Measurements from ENCODE around the gene GTPBP8. TPM values are rescaled to one million over a fixed set of nuclear protein-coding genes. Genes with fewer than 3 reads are reported as not detected.
A peak's percentile ranks its signal among the peaks of the same experiment; 100 is the strongest.

GTPBP8 gene
- total RNA-seq, 1 donor from 2014 or later = 15.2 TPM

DNA sequence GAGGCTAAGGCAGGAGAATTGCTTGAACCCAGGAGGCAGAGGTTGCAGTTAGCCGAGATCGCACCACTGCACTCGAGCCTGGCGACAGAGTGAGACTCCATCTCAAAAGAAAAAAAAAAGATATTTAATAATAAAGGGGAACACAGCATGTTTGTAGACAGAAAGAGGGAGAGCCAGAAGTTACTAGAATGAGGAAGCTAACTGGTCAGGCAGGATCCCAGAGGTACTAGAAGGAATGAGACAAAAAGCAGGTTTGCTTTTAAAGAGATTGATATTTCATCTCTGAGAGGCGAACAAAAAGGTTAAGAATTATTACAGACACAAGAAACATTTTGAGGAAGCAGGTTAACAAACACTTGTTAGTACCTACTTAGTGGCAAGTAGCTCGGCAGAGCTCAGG lies 25.1 kb upstream of the GTPBP8 start:
- H3K36me3 Mint-ChIP-seq (ENCODE audit: low read depth) = peaks cover 4% of the 10 kb centered on the region

GRCh38 chr3:112966633-112967032 lies 24.2 kb upstream of the GTPBP8 start:
- H3K27me3 Mint-ChIP-seq (ENCODE audit: low read depth) = peaks cover 34% of the 10 kb centered on the region
- TF ChIP-seq CTCF (IDR thresholded peaks at IDR 0.05) = no peak
- H3K4me3 Mint-ChIP-seq (ENCODE audit: unreplicated experiment) = no peak overlapping the region
- H3K9me3 Mint-ChIP-seq (ENCODE audit: low read depth) = peaks cover 9% of the 10 kb centered on the region
- no peak overlapping the region for H3K27ac Mint-ChIP-seq (ENCODE audit: unreplicated experiment)
- H3K36me3 Mint-ChIP-seq (ENCODE audit: low read depth) = peaks cover 4% of the 10 kb centered on the region
- H3K4me1 Mint-ChIP-seq (ENCODE audit: low read depth) = no peaks in the 10 kb centered on the region
- no peak for DNase-seq (ENCODE audit: low spot score)

More for the DNA sequence above, 25.1 kb upstream of the GTPBP8 start:
- Mint-ChIP-seq H3K4me1 (ENCODE audit: low read depth) (no peaks in the 10 kb centered on the region), H3K27me3 (ENCODE audit: low read depth) (peaks cover 31% of the 10 kb centered on the region), H3K9me3 (ENCODE audit: low read depth) (peaks cover 10% of the 10 kb centered on the region), H3K4me3 (ENCODE audit: unreplicated experiment) (no peak overlapping the region), H3K27ac (ENCODE audit: unreplicated experiment) (no peak overlapping the region)
- no peak for DNase-seq (ENCODE audit: low spot score)
- no peak for TF ChIP-seq CTCF (IDR thresholded peaks at IDR 0.05)

- Mint-ChIP-seq H3K9me3 (ENCODE audit: low read depth) (peaks cover 7% of the 10 kb centered on the region), H3K27ac (ENCODE audit: unreplicated experiment) (no peak overlapping the region), H3K4me1 (ENCODE audit: low read depth) (no peaks in the 10 kb centered on the region), H3K27me3 (ENCODE audit: low read depth) (peaks cover 35% of the 10 kb centered on the region), H3K4me3 (ENCODE audit: unreplicated experiment) (no peak overlapping the region), H3K36me3 (ENCODE audit: low read depth) (peaks cover 4% of the 10 kb centered on the region)
- DNase-seq (ENCODE audit: low spot score) = no peak
- TF ChIP-seq CTCF (IDR thresholded peaks at IDR 0.05) = no peak
These were observed 23.4 kb upstream of the GTPBP8 start for GRCh38 chr3:112967425-112967824.

- peaks cover 35% of the 10 kb centered on the region for H3K27me3 Mint-ChIP-seq (ENCODE audit: low read depth)
- peaks cover 7% of the 10 kb centered on the region for H3K9me3 Mint-ChIP-seq (ENCODE audit: low read depth)
- no peak overlapping the region for H3K4me3 Mint-ChIP-seq (ENCODE audit: unreplicated experiment)
- H3K27ac Mint-ChIP-seq (ENCODE audit: unreplicated experiment) = no peak overlapping the region
- H3K36me3 Mint-ChIP-seq (ENCODE audit: low read depth) = peaks cover 4% of the 10 kb centered on the region
- TF ChIP-seq CTCF (IDR thresholded peaks at IDR 0.05) = no peak
- no peaks in the 10 kb centered on the region for H3K4me1 Mint-ChIP-seq (ENCODE audit: low read depth)
- no peak for DNase-seq (ENCODE audit: low spot score)
These were observed 23.0 kb upstream of the GTPBP8 start for GRCh38 chr3:112967828-112968227.

DNA sequence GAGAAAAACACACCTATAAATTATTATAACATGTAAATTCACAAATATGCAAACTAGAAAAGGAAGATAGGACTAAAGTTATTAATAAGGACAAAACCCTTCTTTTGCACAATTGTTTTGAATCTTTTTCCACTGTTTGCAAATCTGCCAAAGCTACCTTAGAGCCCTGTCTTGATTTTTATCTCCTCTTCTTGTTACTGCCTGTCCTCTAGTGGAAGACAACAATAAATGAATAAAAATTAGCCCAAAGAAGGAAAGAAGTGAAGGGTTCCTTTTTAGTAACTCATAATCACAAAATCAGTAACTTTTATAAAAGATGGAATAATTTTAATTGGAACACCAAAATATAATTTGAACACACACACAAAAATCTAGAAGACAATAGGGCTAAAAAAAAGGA lies 18.6 kb upstream of the GTPBP8 start:
- peak; percentile 37 for TF ChIP-seq CTCF (IDR thresholded peaks at IDR 0.05)
- Mint-ChIP-seq H3K27ac (ENCODE audit: unreplicated experiment) (no peak overlapping the region), H3K36me3 (ENCODE audit: low read depth) (no peaks in the 10 kb centered on the region), H3K9me3 (ENCODE audit: low read depth) (no peaks in the 10 kb centered on the region), H3K4me3 (ENCODE audit: unreplicated experiment) (no peak overlapping the region), H3K4me1 (ENCODE audit: low read depth) (no peaks in the 10 kb centered on the region), H3K27me3 (ENCODE audit: low read depth) (peaks cover 14% of the 10 kb centered on the region)
- DNase-seq (ENCODE audit: low spot score) = no peak

Data from chondrocyte (in vitro differentiated cells).